HG03175 (cell line): Measurements from ENCODE around the gene IRF2.

Source experiments
- ATAC-seq: cut with Tn5 transposase; IDR thresholded peaks from one replicate; pipeline ENCODE4 v1.9.1; 2021; ENCODE audit warnings: mild to moderate bottlenecking, moderate library complexity; ENCODE audit not compliant: unreplicated experiment

The IRF2 gene

DNA sequence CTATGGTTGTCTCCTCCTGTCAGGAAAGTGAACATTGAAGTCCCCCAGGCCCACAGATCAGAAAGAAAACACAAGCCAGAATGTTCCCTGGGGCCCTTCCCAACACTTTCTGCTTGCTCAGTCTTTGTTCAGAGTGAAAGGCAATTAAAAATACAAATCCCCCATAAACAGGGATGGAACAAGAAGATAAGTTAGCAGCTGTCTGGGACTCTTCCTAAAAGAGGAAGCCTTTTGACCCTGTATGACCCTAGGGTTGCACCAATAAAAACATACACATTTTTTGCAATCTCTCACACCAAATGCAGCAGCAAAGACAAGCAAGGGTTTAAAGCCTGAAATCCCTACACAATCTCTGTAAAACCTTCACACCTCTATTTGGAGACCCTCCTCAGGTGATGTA is 22.6 kb downstream of the IRF2 start:
- no peak for ATAC-seq

DNA sequence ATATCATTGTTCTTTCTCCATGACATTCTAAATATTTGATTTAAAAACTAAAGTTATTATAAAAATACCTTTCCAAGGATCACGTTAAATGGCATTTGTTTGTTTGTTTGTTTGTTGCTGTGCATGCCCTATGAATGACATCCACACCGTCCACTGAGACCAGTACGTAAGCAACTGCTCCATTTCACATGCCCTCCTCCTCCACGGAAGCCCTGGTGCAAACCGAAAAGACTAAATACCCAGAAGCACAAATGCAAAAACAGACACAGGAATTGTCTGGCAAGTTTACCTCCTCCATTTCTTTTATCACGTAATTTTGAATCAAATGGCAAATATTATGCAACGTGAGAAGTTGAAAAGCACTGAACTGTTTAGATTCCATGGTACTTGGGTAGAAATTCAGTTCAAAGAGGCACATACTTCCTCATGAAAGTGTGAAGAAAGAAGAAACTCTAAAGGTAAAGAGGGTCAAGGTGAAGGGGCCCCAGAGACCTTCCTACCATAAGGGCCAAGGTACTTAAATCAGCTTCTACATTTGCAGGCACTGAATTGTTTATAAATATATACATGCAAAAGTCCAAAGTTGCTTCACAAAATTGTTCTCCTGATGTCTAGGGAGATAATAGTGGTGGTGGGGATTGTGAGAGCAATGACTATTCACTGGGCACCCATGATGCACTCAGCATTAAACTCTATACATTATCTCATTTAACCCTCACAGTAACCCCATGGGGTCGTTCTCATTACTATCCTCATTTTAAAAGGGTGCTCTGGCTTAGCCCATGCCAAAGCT is 23.4 kb downstream of the IRF2 start:
- ATAC-seq = no peak

DNA sequence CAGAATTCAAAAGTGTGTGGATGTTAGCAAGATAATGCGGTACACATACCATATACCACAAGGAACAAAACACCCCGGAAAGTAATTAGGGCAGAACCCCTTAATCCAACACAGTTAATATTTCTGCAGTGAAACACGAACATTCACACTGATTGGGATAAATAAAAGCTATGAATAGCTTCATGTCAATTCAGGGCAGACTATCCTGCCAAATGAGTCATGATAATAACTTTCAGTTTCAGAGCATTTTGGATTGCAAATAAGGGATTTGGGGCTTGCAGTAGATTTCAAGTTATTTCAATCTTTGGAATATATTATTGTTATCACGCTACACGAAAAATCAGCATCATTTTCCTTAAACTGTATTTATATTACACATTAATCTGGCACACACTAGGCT is 24.3 kb downstream of the IRF2 start:
- ATAC-seq = no peak

DNA sequence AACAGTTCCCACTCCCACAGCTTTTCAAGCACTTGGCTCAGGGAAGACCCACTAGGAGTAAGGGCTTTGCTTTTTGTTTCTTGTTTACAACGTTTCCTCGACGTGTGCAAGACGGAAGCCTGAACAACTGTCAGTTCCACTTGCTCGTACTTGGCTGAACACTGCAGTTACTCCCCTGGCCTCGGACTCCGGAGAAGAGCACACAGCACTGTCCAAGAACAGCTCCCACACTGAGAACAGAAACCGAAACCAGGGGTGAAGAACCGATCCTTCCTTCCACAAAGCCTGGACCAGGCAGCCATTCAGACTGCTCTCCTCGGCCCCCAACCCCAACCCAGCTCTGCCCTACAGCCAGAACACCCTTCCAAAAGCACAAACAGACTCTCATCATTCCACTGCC is 25.5 kb downstream of the IRF2 start:
- ATAC-seq = peak; percentile 42

DNA sequence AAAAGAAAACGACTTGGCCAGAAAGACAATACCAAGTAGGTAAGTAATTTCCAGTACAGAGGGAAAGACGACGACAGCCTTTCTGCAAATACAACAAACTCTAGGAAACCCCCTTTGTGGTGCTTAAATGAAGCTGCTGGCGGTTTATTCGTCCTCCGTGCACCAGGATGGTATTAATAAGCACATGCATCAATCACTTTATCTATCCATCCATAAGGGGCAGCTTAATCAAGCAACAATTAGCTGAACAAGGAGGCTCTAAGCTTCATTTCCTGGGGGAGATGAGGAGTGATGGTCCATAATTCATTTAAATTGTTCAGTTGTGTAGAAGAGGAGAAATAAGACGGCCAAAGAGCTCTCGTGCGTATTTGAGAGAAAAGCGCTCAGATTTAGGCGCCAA is 26.2 kb downstream of the IRF2 start:
- ATAC-seq = no peak

DNA sequence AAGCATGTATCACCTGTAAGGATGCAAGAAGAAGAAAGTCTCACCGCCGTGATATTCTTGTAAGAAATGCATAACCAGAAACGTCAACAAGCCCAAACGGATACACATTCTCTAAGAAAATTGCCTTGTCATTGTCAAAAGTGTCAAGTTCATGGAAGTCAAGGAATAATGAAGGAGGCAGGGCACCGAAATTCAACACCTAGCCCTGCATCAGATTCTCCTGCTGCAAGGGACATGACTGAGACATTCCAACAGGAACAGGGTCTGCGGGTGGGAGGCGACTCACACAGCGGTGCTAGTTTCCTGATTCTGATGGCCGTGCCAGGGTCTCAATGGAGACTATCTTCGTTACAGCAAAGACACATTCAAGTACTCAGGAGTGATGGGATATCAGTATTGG is 26.7 kb downstream of the IRF2 start:
- ATAC-seq = no peak

DNA sequence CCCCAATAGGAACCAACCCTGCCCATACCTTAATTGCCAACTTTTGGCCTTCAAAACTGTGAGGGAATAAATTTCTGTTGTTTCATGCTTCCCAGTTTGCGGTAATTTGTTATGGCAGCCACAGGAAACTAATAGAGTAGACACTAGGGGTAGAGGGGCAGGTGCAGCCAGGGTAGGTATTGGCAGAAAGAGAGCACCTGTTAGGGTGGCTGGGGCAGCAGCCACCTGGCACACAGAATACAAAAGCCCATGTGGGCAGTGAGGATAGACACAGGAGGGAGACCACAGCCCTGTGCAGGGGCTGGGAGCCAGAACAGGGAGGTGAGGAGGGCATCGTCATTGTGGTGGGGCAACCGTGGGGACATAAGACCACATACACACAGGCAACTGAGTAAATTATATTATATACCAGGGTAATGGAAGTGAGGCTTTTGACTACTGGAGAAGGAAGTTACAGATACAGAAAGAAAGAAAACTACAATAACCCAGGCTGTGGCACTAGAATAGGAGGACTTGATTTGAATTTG is 28.2 kb downstream of the IRF2 start:
- no peak for ATAC-seq

DNA sequence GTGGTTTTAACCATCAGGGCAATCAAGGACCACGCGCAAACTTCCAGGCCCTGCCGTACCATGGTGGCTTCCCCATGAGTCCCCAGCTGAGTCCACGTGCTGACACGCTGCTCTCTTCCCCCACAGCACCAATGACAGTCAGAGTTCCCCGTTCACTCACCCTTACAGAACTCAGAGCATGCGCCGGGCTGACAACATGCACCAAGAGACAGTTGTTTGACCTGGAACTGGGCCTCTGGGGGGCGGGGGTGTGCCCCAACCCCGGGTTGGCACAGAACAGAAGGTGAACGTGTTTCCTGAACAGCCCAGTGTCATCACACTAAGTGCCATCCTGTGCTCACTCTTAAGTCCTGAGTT is 29.4 kb downstream of the IRF2 start:
- ATAC-seq = no peak

DNA sequence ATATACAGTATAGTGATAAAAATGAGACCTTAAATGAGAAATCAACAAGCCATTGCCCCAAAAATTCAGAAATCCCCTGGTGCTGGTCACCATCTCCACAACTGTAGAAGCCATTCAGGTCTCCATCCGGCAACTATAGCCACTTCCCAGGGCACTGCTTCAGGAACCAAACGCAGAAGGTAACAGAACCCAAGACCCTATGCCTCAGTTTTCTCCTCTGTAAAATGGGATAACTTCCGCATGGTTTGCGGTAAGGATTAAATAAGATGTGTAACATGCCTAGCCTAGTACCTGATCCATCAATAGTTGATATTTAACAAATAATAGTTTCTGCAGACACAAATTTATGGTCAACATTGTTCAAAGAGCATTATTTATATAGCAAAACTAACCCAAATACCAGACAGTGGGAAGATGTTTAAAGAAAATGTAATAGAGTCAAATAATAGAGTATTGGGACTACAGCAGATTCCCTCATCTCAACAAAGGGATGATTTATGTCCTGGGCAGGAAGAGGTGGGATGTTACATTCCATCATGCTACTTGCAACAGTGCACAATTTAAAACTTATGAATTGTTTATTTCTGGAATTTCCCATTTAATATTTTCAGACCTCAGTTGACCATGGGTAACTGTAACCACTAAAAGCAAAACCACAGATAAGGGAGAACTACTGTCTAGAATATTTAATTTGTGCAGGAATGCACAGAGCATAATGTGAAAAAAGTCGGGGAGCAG is 30.0 kb downstream of the IRF2 start:
- ATAC-seq = no peak

DNA sequence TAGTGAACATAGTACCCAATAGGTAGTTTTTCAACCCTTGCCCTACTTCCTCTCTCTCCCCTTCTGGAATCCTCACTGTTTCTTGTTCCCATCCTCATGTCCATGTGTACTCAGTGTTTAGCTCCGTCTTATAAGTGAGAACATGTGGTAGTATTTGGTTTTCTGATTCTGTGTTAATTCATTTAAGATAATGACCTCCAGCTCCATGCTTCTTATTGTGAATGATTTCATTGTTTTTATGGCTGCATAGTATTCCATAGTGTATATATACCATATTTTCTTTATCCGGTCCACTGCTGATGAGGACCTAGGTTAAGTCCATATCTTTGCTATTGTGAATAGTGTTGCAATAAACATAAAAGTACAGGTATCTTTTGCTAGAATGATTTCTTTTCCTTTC is 31.0 kb downstream of the IRF2 start:
- ATAC-seq = no peak

DNA sequence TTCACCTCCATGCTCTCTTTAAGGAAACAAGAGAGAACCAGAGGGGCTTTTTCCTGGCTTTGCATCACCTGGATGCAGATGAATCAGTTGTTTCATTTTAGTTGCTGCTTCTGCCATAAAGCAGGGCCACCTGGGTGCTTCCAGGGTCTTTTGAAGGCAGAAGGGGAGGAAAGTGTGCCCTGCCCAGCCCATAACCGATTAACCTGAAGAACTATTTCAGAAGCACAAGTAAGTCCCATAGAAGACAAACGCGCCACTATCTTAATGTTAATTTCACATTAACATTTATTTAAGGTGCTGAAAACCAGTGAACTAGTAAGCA is 32.1 kb downstream of the IRF2 start:
- no peak for ATAC-seq

DNA sequence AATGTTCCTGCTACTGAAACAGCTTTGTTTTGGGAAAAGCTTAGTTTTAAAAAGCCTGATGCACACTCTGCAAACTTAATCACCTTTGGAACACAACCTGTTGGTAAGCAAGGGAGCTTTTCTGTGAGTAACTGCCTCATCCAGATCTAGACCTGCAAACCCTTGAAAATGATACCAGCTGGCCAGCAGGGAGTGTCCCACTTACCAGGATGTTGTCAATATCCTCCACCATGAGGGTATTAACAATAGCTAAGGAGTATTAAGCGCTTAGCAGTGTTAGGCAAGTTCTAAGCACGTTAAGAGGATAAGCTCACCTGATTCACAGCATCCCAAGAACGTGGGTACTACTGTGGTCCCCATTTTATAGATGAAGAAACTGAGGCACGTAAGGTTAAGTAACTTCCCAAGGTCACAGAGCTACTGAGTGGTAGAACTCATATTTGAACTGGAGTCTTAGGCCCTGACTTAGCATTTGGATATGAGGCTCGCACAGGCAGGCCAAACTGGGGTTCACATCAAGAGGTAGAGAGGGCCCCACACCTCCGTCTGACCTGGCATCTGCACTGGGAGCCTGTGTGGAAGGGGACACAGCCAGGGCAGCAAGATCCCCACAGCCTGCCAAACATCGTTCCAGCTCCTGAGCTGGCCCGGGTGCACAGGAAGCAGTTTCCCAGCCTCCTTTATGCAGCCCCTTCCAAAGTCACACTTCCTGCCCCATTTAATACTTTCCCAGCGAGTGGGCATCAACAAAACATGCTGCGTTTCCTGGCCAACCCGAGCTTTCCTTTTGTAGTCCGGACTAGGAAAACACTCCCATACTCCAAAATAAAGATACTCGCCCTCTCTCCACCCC is 32.7 kb downstream of the IRF2 start:
- ATAC-seq = no peak

DNA sequence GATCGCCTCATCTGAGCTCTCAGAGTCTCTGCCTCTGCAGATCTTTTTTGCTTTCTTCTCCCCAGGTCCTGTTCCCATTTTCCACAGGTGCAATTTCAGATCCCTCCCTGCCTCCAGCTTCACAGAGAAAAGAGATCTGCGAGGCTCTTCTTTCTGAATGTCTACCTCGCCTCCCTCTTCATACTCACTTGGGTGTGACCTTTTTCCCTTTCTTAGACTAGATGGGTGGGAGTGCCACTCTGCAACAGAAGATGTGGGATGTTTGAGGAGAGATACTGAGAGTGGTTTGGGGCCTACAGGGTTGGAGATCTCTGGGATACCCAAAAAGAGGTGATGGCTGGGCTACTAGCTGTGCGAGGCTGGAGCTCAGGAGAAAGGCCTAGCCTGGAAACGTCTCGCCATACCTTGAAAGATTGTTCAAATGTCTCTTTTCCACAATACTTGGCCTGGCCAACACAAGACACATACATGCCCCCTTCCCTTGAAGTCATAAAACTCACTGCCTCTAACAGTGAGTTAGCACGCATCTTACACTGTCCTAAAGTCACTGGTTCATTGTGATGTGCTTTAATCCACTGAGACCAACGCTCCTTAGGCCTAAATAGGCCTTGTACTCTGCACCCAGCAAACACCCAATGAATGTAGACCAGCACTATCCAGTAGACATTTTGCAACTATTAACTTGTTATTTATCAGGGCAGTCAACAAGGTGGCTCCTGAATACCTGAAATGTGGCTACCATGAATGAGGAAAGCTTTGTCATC is 33.6 kb downstream of the IRF2 start:
- ATAC-seq = no peak

DNA sequence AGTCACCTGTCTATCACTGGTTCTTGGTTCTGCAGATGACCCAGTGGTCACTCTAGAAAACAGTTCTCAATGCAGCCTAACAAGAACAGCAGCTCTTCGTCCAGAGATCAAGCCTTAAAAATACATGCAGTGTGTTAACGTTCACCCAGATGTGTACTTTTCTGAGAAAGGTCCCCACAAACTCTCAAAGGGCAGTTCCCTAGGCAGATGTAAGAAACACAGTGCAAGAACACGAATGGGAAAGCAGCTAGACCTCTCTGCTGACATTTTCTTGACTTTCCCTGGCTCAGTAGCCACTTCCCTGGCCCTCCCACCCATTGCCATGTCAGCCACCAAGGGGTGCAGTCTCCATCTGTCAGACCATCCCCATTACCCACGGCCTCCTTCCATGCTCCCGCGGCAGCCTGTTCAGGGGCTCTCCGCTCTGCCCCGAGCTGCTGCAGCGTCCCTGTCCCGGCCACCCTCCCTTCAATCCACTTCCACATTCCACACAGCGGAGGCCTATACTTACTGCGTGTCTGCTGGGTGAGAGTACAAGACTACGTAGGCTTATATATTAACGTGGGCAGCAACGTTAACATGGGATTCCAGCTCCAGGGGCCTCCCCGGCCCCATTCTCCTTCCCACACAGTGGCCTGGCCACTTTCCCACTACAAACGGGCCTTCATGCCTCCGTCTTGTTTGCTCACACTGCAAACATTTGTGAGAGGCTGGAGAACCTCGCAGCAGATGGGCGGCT is 34.3 kb downstream of the IRF2 start:
- no peak for ATAC-seq

DNA sequence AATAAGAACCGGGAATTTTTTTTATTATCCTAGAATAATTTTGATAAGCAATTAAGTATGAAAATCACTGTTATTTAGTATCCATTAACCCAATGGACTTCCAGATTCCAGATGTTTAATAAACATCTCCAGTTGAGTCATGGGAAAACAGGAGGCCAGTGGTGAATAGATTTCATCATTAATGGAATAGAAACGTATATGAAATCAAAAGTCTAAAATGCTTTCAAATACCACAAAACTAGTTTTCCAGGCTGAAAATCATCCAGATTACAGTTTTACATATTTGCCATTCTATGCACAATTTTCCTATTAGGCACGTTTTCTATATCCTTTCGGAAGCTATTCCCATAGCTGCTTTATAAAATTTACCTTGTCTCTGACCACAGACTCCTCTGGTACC is 35.0 kb downstream of the IRF2 start:
- ATAC-seq = no peak

DNA sequence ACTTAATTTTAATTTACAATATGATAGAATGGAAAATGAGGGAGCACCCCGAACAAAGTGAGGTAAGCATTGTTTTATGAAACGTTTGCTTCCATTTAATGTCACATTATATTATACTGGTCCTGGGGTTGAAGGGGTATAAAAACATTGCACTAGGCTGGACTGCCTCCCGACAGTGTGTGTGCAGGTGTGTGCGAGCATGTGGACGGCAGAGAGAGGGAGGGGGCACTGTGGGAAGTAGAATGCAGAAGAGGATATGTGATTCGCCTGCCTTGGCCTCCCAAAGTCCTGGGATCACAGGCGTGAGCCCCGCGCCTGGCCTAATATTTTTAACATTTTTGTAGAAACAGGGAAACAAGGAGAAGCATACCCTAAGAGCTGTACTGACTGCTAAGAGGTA is 36.0 kb downstream of the IRF2 start:
- ATAC-seq = no peak

DNA sequence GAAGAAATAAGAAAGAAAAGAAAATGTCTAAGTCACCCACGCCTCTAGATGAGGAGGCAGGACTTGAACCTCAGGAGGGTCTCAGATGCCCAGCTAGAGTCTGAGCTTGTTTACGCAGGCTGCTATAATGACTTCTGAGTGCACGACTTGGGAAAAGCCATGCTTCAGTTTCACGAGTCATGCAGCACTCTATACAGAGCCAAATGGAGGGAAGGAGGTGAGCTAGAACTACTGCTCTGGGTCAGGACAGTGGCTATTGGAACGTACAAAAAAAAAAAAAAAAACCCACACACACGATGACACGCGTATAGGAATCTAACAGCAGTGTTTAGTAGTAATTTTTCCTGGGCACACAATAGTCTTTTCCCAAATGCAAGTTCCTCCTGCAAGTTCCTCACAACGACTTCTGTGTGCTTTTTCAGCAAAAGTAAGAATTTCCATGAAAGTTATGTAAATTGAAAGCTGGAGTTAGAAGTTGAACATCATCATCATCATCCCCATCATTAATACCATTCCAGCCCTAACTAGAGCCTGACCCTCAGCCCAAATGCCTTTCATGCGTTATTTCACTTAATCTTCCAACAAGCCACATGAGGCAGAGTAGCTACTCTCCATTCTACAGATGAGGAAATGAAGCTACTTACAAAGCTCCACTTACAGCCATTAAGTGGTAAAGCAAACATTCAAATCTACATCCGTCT is 36.6 kb downstream of the IRF2 start:
- ATAC-seq = no peak

DNA sequence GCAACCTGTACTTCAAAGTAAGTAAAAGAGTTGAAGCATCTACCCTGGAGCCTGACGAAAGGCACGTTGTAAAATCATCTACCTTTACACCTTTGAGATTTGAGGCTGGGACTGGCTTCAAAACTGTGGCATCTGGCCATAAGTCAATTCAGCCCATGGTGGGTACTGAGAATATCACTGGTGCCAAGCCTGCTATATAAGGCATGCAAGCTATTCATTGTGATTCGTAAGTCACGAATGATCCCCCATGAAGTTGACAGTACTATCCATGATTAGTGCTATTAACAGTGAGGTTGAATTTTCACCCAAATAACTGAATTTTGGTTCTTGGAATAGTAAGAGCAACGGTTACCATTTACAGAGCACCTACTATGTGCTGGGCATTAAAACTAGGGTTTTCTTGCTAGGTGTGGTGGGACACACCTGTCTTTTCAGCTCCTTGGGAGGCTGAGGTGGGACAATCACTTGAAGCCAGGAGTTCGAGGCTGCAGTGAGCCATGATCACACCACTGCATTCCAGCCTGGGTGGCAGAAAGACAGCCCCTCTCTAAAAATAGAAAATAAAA is 39.8 kb downstream of the IRF2 start:
- ATAC-seq = no peak

DNA sequence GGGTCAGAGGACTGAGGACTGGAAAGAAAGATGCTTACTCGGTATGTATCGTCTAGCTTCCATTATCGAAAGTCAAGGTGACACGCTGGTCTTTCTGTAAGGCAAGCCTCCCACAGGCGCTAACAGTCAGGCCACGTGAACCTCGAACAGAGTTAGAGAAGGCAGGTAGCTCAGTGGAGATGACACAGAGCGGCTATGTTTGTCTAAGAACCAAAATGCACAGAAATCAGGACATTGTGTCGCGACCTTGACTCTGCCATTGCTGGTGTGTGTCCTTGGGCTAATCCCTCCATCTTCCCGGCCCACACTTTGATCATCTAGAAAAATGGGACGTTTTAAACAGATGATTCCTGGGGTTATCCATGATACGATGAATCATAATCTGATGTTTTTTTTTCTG is 40.3 kb downstream of the IRF2 start:
- no peak for ATAC-seq
